IMR-90 (cell line): ENCODE measurements around the gene GSTA4.

Experiments
- CEBPB ChIP-seq: IDR thresholded peaks from 2 replicates; pipeline ENCODE4 v1.6.1; 2012; ENCODE audit warnings: low read depth, low read length, improper control_type of control experiment
- CHD1 ChIP-seq: IDR thresholded peaks from 2 replicates; pipeline ENCODE4 v1.6.1; 2012; ENCODE audit warnings: low read depth, low read length, improper control_type of control experiment
- CTCF ChIP-seq: conservative IDR thresholded peaks from 2 replicates; pipeline ENCODE4 v1.5.1; 2012; ENCODE audit warnings: mild to moderate bottlenecking, low read depth, low read length, improper control_type of control experiment
- ELK1 ChIP-seq: fragments of 150-350 bp; IDR thresholded peaks from 2 replicates; pipeline ENCODE4 v1.6.1; 2016; ENCODE audit warnings: low read depth, mild to moderate bottlenecking, low read length, moderate library complexity, borderline replicate concordance
- MAFK ChIP-seq: IDR thresholded peaks from 2 replicates; pipeline ENCODE4 v1.6.1; 2012; ENCODE audit warnings: low read depth, low read length, improper control_type of control experiment
- MXI1 ChIP-seq: IDR thresholded peaks from 2 replicates; pipeline ENCODE4 v1.6.1; 2012; ENCODE audit warnings: low read depth, mild to moderate bottlenecking, low read length, moderate library complexity, borderline replicate concordance
- POLR2A ChIP-seq: IDR thresholded peaks from 2 replicates; pipeline ENCODE4 v1.6.1; 2012; ENCODE audit warnings: mild to moderate bottlenecking, low read depth, low read length
- RAD21 ChIP-seq: IDR thresholded peaks from 2 replicates; pipeline ENCODE4 v1.6.1; 2012; ENCODE audit warnings: low read length, improper control_type of control experiment
- RCOR1 ChIP-seq: IDR thresholded peaks from 2 replicates; pipeline ENCODE4 v1.6.1; 2012; ENCODE audit warnings: mild to moderate bottlenecking, low read length, improper control_type of control experiment; ENCODE audit not compliant: insufficient replicate concordance

DNA sequence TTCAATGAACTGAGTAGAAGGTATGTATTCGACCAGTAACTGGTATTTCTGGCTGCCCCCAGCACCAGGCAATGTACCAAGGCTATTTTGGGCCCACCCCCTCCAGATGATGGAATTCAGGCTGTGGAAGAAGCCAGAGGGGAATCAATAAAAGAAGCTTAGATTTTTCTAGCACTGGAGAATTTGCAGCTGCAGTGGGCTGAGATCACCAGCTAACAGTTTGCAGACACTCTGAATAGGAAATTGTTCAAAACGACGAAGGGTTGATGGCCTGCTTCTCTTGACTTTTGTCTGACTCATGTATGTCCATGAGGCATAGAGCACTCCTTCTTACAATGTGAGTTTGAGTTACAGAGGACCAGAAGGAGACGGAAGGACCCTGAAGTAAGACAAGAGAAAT is 37.8 kb upstream of the GSTA4 start:
- no peak for TF ChIP-seq CTCF
- no peak for TF ChIP-seq MXI1
- TF ChIP-seq CHD1, result no peak
- TF ChIP-seq RAD21, result no peak
- TF ChIP-seq RCOR1, result no peak
- no peak for TF ChIP-seq MAFK
- TF ChIP-seq POLR2A, result no peak
- no peak for TF ChIP-seq CEBPB
- TF ChIP-seq ELK1, result no peak
